EL (cell line): ENCODE results near the gene INVS.
A peak's percentile ranks its signal among the peaks of the same experiment; 100 is the strongest.
"Not testable (repeated sequence)": the region's sequence is repeated elsewhere in the genome, so short reads cannot be mapped to it uniquely, and the experiment has no call there.

Source experiments
- DNase-seq: peaks from one replicate; pipeline ENCODE4 v3.0.0-alpha.2; 2016

The INVS gene

GRCh38 chr9:100285080-100285479, 186.0 kb downstream of the INVS start:
- DNase-seq = no peak

GRCh38 chr9:100285601-100286000, 186.6 kb downstream of the INVS start:
- DNase-seq = no peak

GRCh38 chr9:100286257-100286656, 187.2 kb downstream of the INVS start:
- DNase-seq = no peak

GRCh38 chr9:100287186-100287585, 188.1 kb downstream of the INVS start:
- DNase-seq = no peak

- no peak for DNase-seq
Measured at GRCh38 chr9:100290714-100291113, 191.7 kb downstream of the INVS start.

GRCh38 chr9:100292414-100292813, 193.4 kb downstream of the INVS start:
- DNase-seq = no peak

- no peak for DNase-seq
Measured at GRCh38 chr9:100294341-100294740, 195.3 kb downstream of the INVS start.

GRCh38 chr9:100294806-100295205, 195.8 kb downstream of the INVS start:
- DNase-seq = no peak

- DNase-seq = no peak
Measured at GRCh38 chr9:100295240-100295639, 196.2 kb downstream of the INVS start.

GRCh38 chr9:100296407-100296806, 197.4 kb downstream of the INVS start:
- no peak for DNase-seq

- no peak for DNase-seq
Measured at GRCh38 chr9:100298378-100298777, 199.3 kb downstream of the INVS start.

GRCh38 chr9:100303747-100304146, 204.7 kb downstream of the INVS start:
- no peak for DNase-seq

- no peak for DNase-seq
Measured at GRCh38 chr9:100306283-100306682, 207.2 kb downstream of the INVS start.

- DNase-seq = no peak
Measured at GRCh38 chr9:100307080-100307479, 208.0 kb downstream of the INVS start.

- DNase-seq = peak; percentile 11
Measured at GRCh38 chr9:100308965-100309564, 210.0 kb downstream of the INVS start.

GRCh38 chr9:100309992-100310391, 210.9 kb downstream of the INVS start:
- DNase-seq = peak; percentile 41

- no peak for DNase-seq
Measured at GRCh38 chr9:100315561-100315960, 216.5 kb downstream of the INVS start.

GRCh38 chr9:100317706-100318105, 218.7 kb downstream of the INVS start:
- peak; percentile 71 for DNase-seq

- DNase-seq = peak; percentile 47
Measured at GRCh38 chr9:100322954-100323536, 224.0 kb downstream of the INVS start.

- peak; percentile 28 for DNase-seq
Measured at GRCh38 chr9:100324594-100325200, 225.7 kb downstream of the INVS start.

GRCh38 chr9:100338736-100339135, 239.7 kb downstream of the INVS start:
- DNase-seq = not testable (repeated sequence)

- DNase-seq = no peak
Measured at GRCh38 chr9:100340224-100340623, 241.2 kb downstream of the INVS start.

GRCh38 chr9:100341889-100342288, 242.8 kb downstream of the INVS start:
- no peak for DNase-seq

- peak; percentile 50 for DNase-seq
Measured at GRCh38 chr9:100346836-100347235, 247.8 kb downstream of the INVS start.

GRCh38 chr9:100350188-100350587, 251.1 kb downstream of the INVS start:
- peak; percentile 13 for DNase-seq
